Measurements from ENCODE around the gene TLE4. TPM values are rescaled to one million over a fixed set of nuclear protein-coding genes. Genes with fewer than 3 reads are reported as not detected.

TLE4 gene
- total and polyA plus RNA-seq, 2 of the 4 experiments (the other 2 are of a cell fraction), result 68.0 to 78.1 TPM

DNA sequence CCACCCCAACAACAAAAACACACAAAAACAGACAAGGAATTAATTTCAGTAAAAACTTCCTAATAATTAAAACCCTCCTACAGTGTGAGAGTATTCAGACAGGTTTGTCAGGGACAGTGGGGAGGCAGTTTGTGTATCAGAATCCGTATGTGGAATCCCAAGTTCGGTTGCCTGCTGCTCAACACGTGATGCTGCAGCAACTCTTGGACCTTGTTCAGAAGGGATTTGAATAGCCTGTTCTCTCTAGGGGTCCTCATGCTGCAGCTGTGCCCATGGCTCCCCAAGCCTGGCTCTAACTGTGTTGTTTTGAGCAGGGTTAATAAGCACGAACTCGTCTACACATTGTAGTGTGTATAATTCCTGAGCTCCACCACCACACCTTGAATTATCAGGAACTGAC, 28.7 kb downstream of the TLE4 start:
- Histone ChIP-seq H4K5ac (ENCODE audit: low read depth, low read length) (no peak overlapping the region), H3K79me1 (ENCODE audit: low read depth in 1 of 2, low read length in 2 of 2) (peaks cover 50 to 60% of the 10 kb centered on the region in 2 experiments), H3K56ac (ENCODE audit: extremely low read depth, insufficient read depth, low read length) (no peak overlapping the region), H2AK5ac (ENCODE audit: low read depth, low read length) (0 out of 2 replicates have a peak overlapping the region, but pooled peaks have one; percentile 18), H2BK15ac (ENCODE audit: low read depth, low read length) (no peak overlapping the region), H3K4ac (ENCODE audit: low read depth, low read length) (no peak overlapping the region; the same call in 1 of the 2 replicates), H3K23ac (ENCODE audit: low read depth, low read length) (no peak overlapping the region), H3K4me3 (ENCODE audit: insufficient read depth, low read depth, low read length) (no peak overlapping the region), H3K4me2 (ENCODE audit: low read depth, low read length) (no peak overlapping the region), H3K4me1 (ENCODE audit: control insufficient read depth, insufficient read depth, low read length) (no peaks in the 10 kb centered on the region; the same call in 1 of the 2 replicates), H3K9me3 (ENCODE audit: control insufficient read depth, insufficient read depth, low read length) (peaks cover 2% of the 10 kb centered on the region; the same call in 1 of the 2 replicates), H3K27ac (ENCODE audit: insufficient read depth, low read length) (no peak overlapping the region), H2AK9ac (replicated peaks; ENCODE audit: low read depth, low read length, poor library complexity) (no peak overlapping the region), H3K18ac (ENCODE audit: low read depth, low read length) (no peak overlapping the region), H3K14ac (replicated peaks; ENCODE audit: low read depth, low read length) (no peak overlapping the region), H2AFZ (replicated peaks; ENCODE audit: low read length, poor library complexity) (no peak overlapping the region), H4K91ac (ENCODE audit: insufficient read depth, low read depth, low read length) (no peak overlapping the region), H3K9ac (ENCODE audit: low read depth, low read length) (no peak overlapping the region), H2BK120ac (ENCODE audit: low read depth, low read length) (no peak overlapping the region), H2BK20ac (ENCODE audit: low read depth, low read length) (no peak overlapping the region), H3K27me3 (ENCODE audit: control insufficient read depth, insufficient read depth, low read length) (no peaks in the 10 kb centered on the region), H3K36me3 (ENCODE audit: control insufficient read depth, insufficient read depth, low read length) (peaks cover 2% of the 10 kb centered on the region), H4K20me1 (ENCODE audit: insufficient read depth, low read length) (peaks cover 4% of the 10 kb centered on the region; the same call in 1 of the 2 replicates), H2BK5ac (ENCODE audit: low read depth, low read length, poor library complexity, severe bottlenecking) (no peak overlapping the region), H3K9me1 (ENCODE audit: insufficient read depth, low read length) (peaks cover 10% of the 10 kb centered on the region), H4K8ac (ENCODE audit: low read depth in 2 of 2, low read length in 2 of 2) (no peak overlapping the region)
- DNase-seq (no peak), ATAC-seq (ENCODE audit: low read depth) (no peak)
- ChIA-PET POLR2A (ENCODE audit: unreplicated experiment) (no interaction called here), CTCF (no interaction called here)
- dilution Hi-C loops (cut with HindIII; ENCODE audit: low sequenced_read_pairs, unreplicated experiment), result no loop called here
- in situ Hi-C loops (cut with MboI; ENCODE audit: low sequenced_read_pairs), result no loop called here
- BruUV-seq (replicated peaks), result no TSS peak
- TF ChIP-seq SMC3 (IDR thresholded peaks at IDR 0.05; ENCODE audit: low read depth, low read length) (no peak), POLR2A (IDR thresholded peaks at IDR 0.05; ENCODE audit: low read depth, low read length) (no peak), FOS (IDR thresholded peaks at IDR 0.05; ENCODE audit: low read depth, low read length) (no peak), RCOR1 (IDR thresholded peaks at IDR 0.05; ENCODE audit: insufficient replicate concordance, low read length) (no peak), MAFK (IDR thresholded peaks at IDR 0.05; ENCODE audit: low read depth, low read length) (no peak), NFE2L2 (IDR thresholded peaks at IDR 0.05; ENCODE audit: low read depth, low read length) (no peak), MAZ (IDR thresholded peaks at IDR 0.05; ENCODE audit: borderline replicate concordance, low read depth, low read length) (no peak), MXI1 (IDR thresholded peaks at IDR 0.05; ENCODE audit: borderline replicate concordance, low read depth, low read length) (no peak), CHD1 (IDR thresholded peaks at IDR 0.05; ENCODE audit: low read depth, low read length) (no peak), RAD21 (IDR thresholded peaks at IDR 0.05; ENCODE audit: low read length) (no peak), BHLHE40 (IDR thresholded peaks at IDR 0.05; ENCODE audit: low read depth, low read length) (no peak), CEBPB (IDR thresholded peaks at IDR 0.05; ENCODE audit: low read depth, low read length) (no peak), RFX5 (IDR thresholded peaks at IDR 0.05; ENCODE audit: low read depth, low read length) (no peak)
- TF ChIP-seq, protein P1, sequence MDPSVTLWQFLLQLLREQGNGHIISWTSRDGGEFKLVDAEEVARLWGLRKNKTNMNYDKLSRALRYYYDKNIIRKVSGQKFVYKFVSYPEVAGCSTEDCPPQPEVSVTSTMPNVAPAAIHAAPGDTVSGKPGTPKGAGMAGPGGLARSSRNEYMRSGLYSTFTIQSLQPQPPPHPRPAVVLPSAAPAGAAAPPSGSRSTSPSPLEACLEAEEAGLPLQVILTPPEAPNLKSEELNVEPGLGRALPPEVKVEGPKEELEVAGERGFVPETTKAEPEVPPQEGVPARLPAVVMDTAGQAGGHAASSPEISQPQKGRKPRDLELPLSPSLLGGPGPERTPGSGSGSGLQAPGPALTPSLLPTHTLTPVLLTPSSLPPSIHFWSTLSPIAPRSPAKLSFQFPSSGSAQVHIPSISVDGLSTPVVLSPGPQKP (IDR thresholded peaks at IDR 0.05; ENCODE audit: borderline replicate concordance, low read depth, low read length), result no peak
- TF ChIP-seq, protein P2, sequence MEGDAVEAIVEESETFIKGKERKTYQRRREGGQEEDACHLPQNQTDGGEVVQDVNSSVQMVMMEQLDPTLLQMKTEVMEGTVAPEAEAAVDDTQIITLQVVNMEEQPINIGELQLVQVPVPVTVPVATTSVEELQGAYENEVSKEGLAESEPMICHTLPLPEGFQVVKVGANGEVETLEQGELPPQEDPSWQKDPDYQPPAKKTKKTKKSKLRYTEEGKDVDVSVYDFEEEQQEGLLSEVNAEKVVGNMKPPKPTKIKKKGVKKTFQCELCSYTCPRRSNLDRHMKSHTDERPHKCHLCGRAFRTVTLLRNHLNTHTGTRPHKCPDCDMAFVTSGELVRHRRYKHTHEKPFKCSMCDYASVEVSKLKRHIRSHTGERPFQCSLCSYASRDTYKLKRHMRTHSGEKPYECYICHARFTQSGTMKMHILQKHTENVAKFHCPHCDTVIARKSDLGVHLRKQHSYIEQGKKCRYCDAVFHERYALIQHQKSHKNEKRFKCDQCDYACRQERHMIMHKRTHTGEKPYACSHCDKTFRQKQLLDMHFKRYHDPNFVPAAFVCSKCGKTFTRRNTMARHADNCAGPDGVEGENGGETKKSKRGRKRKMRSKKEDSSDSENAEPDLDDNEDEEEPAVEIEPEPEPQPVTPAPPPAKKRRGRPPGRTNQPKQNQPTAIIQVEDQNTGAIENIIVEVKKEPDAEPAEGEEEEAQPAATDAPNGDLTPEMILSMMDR (conservative IDR thresholded peaks at IDR 0.05; ENCODE audit: low read depth, low read length), result no peak
- TF ChIP-seq, protein P3, sequence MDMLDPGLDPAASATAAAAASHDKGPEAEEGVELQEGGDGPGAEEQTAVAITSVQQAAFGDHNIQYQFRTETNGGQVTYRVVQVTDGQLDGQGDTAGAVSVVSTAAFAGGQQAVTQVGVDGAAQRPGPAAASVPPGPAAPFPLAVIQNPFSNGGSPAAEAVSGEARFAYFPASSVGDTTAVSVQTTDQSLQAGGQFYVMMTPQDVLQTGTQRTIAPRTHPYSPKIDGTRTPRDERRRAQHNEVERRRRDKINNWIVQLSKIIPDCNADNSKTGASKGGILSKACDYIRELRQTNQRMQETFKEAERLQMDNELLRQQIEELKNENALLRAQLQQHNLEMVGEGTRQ (IDR thresholded peaks at IDR 0.05; ENCODE audit: low read depth, low read length), result no peak
- intact Hi-C loops (cut with micrococcal nuclease), result no loop called here
- 90% methylated on average over 3 of the region's 5 CpGs; no CpG with 5 or more reads in 1 of the 2 experiments for WGBS, 2 experiments (ENCODE audit: extremely low coverage in 2 of 2, insufficient read length in 1 of 2)

All from IMR-90 (cell line).